ENCODE results near the gene DNAI2.
"Not testable (repeated sequence)": the region's sequence is repeated elsewhere in the genome, so short reads cannot be mapped to it uniquely, and the experiment has no call there.

Gene DNAI2

DNA sequence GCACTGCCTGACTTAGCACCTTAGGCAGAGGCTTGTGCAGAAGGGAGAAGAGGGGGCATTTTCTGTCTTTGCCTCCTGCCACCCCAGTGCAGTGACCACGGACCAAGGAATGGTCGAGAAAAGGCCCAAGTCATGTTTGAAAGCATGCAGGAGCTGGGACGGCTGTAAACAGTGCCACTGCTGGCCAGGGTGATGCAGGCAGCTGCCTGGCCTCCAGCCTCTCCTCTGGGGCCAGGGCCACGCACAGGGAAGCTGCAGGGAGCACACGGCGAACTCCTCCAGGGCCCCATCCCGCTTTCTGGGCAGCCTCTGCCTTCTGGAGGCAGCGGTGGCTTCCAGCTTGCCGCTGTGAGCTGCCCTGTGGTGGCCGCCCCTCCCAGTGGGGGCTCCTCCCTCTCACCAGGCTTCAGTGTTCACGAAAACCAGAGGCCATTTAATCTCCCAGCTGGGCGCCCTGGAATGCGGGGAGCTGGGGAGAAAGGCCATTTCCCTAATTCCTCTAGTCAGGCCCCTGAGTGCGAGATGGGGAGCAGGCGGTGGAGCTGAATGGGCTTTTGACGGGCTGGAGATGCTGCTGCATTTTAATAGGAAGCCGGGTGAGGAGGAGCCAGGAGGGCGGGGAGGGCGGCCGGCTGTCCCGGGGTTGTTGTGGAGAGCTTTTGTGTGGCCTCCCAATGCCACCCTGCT, 28.7 kb upstream of the DNAI2 start:
- DNase-seq (ENCODE audit: low spot score): no peak

DNA sequence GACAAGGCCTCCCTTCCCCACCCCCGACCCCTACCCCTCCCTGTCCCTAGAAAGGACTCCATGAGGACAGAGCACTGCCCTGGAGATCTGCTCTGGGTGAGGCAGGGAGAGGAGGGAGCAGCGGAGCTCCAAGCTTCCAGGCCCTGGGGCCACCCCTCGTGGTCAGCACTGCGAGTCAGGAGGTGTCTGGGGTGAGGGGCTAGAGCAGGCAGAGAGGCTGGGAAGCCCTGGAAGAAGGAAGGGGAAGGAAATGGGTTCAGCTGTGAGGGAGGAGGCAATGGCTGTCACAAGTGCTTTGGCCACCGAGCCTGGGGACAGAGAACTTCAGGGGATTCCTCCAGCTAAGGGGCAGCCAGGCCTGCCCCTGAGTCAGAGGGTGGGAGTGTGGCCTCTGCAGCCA, 28.2 kb upstream of the DNAI2 start:
- no peak for DNase-seq (ENCODE audit: low spot score)

DNA sequence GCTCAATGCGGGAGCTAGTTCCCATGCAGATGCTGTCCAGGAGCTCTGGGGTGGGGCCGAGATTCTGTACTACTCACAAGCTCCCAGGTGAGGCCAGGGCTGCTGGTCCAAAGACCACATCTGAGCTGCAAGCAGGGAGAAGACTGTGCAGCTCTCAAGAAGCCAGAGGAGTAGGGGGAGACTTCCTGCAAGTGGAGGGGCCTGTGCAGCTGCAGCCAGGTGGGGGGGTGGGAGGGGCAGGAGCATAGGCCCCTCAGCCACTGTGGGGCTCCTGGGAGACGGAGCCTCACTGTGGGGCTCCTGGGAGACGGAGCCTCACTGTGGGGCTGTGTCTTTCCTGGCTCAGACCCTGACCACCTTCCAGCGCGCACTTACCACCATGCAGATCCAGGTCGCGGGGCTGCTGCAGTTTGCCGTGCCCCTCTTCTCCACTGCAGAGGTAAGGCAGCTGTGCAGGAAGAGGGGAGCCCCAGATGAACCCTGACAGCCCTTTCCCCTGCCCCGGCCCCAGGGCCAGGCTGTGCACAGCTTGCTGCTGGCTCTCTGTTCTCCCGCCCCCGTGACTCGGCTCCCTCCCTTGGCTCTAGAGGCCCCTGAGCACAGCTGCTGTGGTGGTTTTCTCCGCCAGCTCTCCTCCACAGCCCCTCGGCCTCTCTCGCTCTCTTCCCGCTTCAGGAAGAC, 24.3 kb upstream of the DNAI2 start:
- DNase-seq (ENCODE audit: low spot score): no peak

DNA sequence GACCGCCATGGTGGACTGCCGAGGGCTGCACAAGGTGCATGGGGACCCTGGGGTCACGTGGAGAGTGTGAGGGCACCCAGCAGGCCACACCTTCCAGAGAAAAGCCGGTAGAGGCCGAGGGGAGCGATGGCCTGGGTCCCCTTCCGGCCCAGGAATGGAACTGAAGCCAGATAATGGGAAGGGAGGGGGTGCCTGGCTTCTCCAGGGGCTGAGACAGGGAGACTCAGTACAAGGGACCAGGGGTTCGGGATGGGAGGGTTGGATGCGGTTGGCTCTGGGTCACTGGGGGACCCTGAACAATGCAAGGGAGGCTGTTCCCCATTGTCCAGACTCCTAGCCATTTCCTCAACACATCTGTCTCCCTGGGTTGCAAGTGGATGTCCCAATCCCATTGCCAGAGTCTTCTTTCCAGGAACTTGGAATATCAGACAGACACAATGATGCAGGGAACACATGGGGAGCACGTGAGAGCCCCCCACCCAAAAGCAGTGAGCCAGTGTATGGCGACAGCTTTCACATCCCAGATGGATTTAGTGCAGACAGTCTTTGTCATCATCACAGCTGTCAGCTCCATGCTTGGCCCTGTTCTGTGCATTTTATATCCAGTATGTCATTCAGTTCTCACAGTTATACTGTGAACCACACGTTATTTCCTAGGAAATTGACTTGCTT, 23.6 kb upstream of the DNAI2 start:
- no peak for DNase-seq (ENCODE audit: low spot score)

DNA sequence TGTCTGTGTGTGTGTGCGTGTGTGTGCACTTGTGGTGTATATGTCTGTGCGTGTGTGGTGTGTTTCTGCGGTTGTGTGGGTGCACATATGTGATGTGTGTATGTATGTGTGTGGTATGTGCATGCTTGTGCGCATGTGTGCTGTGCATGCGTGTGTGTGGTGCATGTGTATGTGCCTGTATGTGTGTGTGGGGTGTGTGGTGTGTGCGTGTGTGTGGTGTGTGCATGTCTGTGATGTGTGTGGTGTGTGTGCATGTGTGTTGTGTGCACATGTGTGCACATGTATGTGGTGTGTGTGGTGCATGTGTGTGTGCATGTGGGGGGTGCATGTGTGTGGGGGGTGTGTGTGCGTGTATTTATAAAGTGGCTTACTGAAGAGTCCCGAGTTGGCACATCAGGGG, 23.0 kb upstream of the DNAI2 start:
- no peak for DNase-seq (ENCODE audit: low spot score)

DNA sequence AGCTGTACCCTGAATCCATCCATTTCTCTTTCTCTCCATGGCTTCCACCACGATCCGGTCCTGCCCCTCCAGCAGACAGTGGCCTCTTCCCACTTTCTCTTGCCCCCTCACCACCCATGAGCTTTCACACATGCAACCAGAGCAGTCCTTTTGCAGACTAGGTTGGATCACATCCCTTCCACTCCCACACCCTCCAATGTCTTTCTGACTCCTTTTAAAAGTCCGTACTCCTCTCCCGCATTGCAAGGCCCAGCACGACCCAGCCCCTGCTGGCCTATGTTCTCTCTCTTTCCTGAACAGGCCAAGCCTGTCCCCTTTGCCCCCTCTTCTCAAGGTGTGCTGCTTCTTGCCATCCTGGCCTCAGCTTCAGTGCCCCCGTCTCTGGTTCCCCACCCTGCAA, 22.5 kb upstream of the DNAI2 start:
- no peak for DNase-seq (ENCODE audit: low spot score)

DNA sequence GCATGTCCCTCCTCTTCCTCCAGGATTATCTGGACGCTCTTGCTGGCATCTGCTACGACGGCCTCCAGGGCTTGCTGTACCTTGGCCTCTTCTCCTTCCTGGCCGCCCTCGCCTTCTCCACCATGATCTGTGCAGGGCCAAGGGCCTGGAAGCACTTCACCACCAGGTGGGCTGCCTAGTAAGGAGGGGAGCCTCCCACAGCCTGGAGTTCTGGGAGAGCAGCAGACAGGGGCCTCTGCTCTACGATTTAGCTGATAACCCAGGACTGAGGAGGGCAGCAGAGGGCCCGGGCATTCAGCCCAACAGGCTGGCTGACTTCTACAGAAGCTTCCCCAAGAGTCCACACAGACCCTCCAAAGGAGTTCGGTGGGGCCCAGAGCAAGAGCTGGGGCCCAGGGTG, 21.8 kb upstream of the DNAI2 start:
- DNase-seq (ENCODE audit: low spot score): no peak

DNA sequence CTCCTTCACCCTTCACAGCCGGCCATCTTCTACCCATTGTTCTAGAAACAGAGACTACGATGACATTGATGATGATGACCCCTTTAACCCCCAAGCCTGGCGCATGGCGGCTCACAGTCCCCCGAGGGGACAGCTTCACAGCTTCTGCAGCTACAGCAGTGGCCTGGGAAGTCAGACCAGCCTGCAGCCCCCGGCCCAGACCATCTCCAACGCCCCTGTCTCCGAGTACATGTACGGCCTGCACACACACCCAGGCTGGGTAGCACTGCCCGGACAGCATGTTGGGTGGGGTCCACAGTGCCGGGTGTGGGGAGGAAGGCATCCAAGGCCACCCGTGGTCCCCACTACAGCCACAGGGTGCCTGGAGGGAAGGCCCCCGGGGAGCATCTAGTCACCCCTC, 21.0 kb upstream of the DNAI2 start:
- DNase-seq (ENCODE audit: low spot score): no peak

DNA sequence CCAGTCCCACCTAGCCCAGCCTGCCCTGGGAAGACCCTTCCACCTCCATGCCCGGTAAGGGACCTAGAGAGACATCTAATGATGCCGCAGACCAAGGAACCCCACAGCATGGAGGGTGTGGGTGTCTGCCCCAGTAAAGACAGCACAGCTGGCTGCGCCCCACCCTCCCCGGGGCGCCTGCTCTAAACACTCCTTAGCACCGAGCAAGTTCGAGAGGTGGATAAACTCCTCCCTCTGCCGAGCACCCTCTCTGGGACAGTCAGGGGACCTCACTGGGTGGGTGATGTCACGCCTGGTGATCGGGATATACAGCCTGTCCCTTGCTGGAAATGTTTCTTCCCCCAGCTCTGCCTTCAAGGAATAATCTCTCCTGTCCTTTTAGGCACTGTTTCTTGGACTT, 16.7 kb upstream of the DNAI2 start:
- no peak for DNase-seq (ENCODE audit: low spot score)

DNA sequence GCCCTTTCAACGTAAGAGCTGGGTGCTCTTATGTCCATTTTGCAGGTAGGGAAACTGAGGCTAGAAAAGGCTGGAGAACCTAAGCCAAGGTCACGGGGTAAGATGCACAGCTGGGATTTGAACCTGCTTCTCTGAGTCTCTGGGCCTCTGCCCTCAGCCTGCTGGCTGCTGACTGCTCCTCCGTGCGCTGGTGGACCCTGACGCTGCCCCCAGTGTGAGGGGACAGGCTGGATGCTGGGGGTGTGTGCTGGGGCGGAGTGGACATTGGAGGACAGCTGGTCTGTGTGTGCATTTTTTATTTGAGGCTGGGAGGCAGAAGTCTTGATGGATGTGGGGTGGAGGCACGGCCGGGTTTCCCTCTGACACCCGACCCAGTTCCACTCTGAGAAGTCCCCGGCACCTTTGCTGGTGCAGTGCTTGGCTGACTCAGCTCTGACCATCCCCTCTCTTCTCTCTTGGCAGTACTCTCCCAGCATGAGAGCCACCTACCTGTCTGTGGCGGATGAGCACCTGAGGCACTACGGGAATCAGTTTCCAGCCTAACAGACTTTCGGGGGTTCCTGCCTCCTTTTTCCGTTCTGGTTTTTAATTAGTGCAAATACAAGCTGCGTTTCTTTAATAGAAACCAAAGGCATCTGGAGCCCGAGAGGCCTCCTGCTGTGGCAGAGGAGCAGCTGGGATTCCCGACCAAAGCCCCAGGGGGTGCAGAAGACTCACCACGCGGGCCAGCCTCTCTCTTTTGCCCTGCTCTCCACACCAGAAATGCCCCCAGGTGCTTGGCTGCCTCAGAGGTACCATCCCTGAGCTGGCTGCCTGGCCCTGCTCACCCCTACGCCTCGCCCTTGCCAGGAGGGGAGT, 14.1 kb upstream of the DNAI2 start:
- DNase-seq (ENCODE audit: low spot score): no peak

DNA sequence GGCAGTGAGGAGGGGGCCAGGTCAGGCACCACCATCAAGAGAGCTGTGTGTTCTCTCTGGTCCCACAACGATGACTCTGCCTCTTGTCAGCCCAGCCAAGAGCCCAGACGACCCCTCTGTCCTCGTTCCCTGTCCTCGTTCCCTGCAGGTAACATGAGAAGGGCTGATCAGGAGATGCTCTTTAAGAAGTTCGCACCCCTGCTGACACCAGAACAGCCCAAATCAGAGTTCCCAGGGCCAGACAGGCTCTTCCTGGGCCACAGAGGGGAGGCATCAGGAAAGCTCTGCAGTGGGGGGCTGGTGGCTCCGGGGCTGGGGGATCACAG, 13.5 kb upstream of the DNAI2 start:
- DNase-seq (ENCODE audit: low spot score): no peak

DNA sequence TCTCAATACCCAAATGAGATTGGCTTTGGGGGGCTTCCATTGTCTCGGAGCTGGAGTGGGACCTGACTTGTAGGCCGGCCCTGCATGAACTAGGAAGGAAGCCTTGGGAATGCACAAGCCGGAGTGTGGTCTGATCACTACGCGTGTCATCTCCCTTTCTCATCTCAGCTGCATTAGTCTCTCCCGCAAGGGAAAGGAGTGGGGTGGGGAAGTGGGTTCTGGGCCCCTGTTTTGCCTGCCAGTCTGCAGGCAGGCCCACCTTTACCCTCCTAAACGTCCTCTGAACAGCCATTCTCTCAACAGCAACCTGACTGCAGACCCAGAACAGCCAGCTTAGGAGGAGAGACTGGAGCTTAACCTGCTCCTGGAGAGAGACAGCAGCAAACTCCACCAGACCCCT, 11.4 kb upstream of the DNAI2 start:
- no peak for DNase-seq (ENCODE audit: low spot score)

DNA sequence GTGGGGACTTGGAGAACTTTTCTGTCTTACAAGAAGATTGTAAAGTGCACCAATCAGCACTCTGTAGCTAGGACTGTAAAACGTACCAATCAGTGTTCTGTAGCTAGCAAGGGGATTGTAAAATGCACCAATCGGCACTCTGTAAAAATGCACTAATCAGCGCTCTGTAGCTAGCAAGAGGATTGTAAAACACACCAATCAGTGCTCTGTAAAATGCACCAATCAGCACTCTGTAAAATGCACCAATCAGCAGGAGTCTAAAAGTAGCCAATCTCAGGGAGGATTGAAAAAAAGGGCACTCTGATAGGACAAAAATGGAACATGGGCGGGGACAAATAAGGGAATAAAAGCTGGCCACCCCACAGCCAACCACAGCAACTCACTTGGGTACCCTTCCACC, 7.0 kb upstream of the DNAI2 start:
- DNase-seq (ENCODE audit: low spot score): not testable (repeated sequence)

DNA sequence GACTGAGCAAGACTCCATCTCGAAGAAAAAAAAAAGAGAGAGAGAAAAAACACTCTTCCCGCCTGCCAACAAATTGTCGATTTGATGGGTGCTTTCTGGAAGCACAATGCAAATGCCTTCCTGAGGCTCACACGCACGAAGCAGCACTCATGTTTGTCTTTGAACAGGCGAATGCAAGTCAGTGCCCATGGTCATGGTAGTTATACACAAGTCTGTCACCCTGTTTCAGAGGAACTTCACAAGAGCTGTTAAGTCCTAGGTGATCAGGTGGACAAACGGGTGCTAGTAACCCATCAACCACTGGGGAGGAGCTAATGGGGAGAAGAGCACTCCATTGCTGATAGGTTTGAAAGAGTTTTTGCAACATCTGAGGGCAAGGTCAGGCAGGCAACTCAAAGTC, 6.5 kb upstream of the DNAI2 start:
- no peak for DNase-seq (ENCODE audit: low spot score)

DNA sequence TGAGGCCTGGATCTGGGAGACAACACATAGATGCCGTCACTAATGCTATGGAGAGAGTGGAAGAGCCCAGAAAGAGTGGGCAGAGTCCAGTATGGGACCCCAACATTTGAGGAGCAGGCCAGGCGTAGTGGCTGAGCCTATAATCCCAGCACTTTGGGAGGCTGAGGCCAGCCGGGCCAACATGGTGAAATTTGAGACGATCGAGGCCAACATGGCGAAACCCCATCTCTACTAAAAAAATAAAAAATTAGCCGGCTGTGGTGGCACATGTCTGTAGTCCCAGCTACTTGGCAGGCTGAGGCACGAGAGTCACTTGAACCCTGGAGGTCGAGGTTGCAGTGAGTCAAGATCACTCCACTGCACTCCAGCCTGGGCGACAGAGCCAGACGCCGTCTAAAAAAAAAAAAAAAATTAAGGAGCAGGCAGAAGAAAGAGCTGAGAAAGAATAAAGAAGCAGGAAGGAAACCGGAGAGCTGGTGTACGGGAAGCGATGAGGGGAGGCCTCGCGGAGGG, 6.0 kb upstream of the DNAI2 start:
- DNase-seq (ENCODE audit: low spot score): no peak

DNA sequence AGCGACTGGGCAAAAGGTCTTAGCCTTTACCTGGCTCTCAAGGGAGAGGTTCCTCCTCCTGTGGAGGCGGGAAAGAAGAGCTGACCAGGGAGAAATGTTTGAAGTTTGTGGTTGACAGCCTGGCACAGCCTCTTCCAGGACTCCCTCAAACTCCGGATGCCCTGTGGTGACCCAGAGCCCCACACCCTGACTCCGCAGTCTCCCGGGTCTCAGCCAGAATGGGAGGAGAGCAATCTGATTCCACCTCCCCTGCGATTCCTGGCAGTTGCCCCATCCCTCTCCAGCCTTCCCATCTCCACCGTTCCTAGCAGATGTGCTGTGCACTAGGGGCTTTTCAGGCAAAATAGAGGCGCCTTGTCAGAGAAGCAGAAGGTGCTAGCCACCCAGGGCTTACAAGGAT, 5.5 kb upstream of the DNAI2 start:
- no peak for DNase-seq (ENCODE audit: low spot score)

DNA sequence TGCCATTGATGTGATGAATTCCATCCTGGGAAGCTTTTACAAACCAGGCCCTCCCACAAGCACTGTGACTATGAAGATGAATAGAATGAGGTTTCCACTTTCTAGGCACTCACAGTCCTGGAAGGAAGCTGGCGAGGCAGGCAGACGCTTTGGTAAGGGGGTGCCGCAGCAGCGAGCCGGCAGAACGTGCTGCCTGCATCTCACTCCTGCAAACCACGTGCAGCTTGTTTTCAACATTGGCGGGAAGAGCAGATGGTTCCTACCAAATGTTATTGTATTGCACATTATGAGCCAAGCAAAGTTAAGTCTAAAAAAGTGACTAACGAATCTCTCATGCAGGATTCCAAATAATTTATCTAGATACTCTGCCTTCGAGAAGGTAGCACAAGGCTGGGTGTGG, 3.7 kb upstream of the DNAI2 start:
- no peak for DNase-seq (ENCODE audit: low spot score)

DNA sequence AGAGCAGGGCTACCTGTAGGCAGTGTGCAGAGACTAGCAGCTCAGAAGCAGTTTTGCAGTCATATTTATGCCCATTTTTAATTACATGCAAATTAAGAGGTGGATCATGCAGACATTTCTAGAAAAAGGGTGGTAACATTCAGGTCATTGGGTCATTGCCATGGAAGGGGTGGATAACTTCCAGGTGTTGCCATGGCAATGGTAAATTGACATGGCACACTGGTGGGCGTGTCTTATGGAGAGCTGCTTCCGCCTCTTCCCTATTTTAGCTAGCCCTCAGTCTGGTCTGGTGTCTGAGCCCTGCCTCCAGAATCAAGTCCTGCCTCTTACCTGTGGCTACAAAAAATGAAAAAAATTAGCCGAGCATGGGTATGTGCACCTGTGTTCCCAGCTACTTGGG, 2.8 kb upstream of the DNAI2 start:
- DNase-seq (ENCODE audit: low spot score): no peak

DNA sequence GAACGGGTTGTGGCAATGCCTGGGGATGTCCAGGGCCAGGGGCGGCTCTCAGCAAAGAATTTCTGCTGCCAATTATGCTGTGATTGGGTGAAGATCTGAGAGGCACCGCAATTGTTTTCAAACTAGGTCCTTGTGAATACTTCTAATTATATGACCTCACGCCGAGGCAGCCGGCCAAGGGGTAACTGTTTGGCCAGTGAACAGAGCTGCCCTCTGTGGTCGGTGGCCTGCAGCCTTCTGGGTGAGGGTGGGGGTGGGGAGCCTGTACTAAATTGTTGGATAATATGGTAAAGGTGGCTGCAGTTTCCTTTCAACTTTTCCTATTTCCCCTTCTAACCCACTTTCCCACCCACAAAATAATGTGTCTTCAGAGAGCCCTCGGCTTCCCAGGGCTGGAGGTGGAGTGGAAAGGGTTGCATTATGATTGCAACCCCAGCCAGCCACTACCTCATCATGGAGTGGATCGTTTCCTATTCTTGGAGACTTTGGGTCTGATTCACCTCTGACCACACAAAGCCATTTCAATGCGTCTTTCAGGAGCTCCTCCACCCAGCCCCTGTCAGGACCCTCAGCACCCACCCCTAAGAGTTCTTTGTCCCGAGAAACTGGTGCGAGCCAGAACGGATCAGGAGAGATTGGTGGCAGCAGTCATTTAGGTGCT, 2.0 kb upstream of the DNAI2 start:
- no peak for DNase-seq (ENCODE audit: low spot score)

DNA sequence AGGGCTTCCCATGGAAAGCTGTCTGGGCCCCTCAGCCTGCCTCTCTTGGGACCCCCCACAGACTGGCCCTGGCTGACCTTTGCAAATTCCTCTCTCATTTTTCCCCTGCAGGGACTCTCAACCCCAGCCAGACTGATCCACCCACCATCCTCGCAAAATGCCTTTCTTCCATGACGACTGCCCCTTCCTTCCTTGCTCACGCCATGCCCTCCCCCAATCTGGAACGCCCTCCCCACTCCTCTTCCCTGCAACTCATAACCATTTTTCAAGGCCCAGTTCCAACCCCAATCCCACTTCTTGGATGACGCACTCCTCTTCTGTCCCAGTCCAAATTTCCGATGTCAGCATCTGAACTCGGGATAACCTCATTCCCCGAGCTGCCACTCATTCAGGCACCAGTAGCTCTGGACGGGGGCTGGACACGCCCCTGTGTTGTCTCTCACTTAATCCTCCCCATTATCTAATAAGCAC, 1.3 kb upstream of the DNAI2 start:
- DNase-seq (ENCODE audit: low spot score): no peak

DNA sequence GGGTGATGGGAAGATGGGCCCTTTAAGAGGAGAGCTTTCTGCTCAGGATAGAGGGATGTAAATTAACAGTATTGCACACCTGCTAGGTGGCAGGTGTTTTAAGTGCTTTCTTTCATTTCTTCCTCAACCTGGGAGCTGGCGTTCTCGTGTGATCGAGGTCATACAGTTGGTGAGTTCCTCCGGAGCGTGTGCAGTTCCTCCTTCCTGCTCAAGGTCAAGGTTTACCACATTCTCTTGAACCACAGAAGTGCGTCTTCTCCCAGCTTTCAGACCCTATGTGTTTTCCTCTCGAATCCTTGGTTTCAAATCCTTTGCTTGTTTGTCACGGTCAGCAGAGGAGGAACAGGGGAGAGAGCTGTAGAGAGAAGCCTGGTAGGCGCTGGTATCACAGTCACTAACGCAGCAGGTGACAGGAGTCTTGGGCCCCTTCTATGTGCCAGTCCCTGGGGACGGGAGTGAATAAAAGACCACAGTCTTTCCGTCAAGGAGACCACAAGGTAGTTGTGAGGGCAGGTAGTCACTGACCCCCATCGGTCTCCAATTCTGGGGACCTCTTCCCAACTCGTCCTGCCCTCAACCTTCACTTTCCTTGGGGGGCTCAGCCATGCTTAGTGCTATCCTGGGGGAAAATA, 791 bp downstream of the DNAI2 start:
- no peak for DNase-seq (ENCODE audit: low spot score)

All from germinal center (tissue), 1 donor.